LHCN-M2 (cell line): Measurements from ENCODE around the gene GADD45GIP1. TPM values are rescaled to one million over a fixed set of nuclear protein-coding genes. Genes with fewer than 3 reads are reported as not detected.

Experiments
- DNase-seq: peaks from one replicate; pipeline ENCODE4 v3.0.0-alpha.2; 2012; ENCODE audit warnings: low read depth
- polyA plus RNA-seq: library from polyadenylated mRNA; unstranded; fragments of >200 nt; gene quantifications from one replicate; pipeline ENCODE4 v1.2.1, GENCODE V29; 2012; ENCODE audit warnings: missing spikeins
- total RNA-seq: library from RNA; depleted of rRNA; stranded (reverse); fragments of >200 nt; gene quantifications from 2 replicates; pipeline ENCODE4 v1.2.3, GENCODE V29; 2014; rRNA removed

The GADD45GIP1 gene
- 59.3 and 71.9 TPM in 2 replicates for total RNA-seq
- polyA plus RNA-seq = 93.6 TPM

GRCh38 chr19:12956446-12957388, at the start of gene GADD45GIP1:
TSS of gene GADD45GIP1 (minus strand) at chr19:12957223. CDS start at chr19:12957212, 11 bp downstream.
- peak; percentile 78 for DNase-seq

DNA sequence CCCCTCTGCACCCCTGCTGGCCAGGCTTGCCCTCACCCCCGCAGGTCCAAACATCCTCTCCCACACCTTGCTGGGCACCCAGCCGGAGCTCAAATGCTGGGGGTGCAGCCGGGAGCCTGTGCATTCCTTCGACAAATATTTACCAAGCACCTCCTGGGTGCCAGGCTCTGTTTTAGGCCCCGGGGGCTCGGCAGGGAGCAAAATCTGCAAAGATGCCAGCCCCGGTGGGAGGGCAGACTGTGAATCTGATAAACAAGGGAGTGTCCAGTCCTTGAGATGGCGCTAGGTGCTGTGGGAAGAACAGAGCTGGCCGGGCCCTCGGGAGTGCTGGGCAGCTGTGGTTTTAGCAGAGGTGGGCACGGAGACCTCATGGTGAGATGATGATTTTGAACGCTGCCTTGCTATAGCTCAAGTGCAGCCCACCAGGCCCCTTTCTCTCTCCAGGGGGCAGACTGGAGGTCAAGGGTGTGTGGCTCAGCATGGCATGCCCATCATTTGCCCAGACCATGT, 48.9 kb upstream of the GADD45GIP1 start:
- DNase-seq = no peak

DNA sequence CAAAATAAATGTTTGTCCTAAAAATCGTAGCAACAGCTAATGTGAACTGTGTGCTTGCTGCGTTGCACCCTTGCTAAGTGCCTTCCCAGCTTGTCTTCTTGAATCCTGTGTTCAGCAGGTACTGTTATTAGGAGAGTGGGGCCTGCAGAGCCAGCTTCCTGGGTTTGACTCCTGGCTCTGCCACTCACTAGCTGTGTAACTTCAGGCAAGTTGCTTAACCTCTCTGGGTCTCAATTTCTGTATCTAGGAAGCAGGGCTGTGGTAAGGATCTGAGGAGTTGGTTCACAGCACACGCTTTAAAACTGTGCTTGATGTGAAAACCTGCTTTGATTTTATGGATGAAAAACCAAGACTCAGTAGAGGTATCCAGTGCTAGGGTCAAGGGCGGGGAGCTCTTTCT, 48.2 kb upstream of the GADD45GIP1 start:
- DNase-seq = no peak

DNA sequence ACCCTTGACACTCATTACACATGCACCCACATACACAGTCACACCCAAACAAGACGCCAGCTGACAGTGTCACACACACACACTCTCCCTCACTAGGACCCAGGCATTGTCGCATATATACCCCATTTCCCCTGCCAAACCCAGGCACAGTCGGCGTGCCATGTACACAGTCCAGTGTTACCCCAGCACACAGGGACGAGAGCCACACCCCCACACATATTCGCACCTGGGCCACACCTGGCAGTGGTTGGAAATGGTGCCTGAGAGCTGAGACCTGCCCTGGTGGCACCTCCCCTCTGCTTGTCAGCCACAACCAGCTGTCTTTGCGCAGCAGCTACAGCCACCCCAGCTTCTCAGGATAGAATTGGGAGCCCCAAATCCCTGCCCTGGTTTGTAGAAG, 47.2 kb upstream of the GADD45GIP1 start:
- DNase-seq = no peak

- DNase-seq = no peak
Observed at GRCh38 chr19:13003081-13003480, 46.1 kb upstream of the GADD45GIP1 start.

DNA sequence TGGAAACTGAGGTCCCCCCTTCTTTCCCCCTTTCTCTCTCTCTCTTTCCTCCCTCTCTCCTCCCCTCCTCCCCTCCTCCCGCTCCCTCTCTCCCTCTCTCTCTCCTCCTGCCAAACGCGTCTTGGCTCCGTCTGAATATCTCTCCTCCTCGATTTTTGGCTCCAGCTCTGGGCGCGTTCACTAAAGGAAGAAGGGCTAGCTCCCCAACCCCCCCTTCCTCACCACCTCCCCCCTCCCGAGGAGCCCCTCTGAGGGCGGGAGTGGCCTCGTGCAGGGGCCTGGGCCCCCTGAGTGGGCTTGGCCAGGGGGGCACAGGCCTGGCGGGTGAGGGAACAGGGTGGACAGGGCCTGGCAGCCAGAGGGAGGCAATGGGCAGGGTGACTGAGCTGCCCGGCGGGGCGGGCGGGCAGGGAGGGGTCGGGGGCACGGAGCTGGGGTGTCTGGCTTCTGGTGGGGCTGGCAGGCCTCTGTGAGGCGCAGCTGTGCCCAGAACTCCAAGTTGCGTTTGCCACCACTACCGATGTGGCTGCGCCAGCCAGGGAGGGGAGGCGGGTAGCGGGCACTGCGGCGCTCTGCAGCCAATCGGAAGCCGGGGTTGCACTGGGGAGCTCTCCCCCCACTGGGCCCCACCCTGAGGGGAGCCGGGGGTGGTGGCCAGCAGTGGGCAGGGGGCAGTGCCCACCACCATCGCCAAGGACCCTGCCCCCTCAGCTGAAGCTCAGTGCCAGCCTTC, 45.3 kb upstream of the GADD45GIP1 start:
- no peak for DNase-seq

- no peak for DNase-seq
Observed at GRCh38 chr19:13001502-13002165, 44.6 kb upstream of the GADD45GIP1 start.

GRCh38 chr19:13001166-13001501, 44.1 kb upstream of the GADD45GIP1 start:
- no peak for DNase-seq

GRCh38 chr19:12997967-12998940, 41.2 kb upstream of the GADD45GIP1 start:
- no peak for DNase-seq

- DNase-seq = no peak
Observed at GRCh38 chr19:12997179-12997966, 40.4 kb upstream of the GADD45GIP1 start.

DNA sequence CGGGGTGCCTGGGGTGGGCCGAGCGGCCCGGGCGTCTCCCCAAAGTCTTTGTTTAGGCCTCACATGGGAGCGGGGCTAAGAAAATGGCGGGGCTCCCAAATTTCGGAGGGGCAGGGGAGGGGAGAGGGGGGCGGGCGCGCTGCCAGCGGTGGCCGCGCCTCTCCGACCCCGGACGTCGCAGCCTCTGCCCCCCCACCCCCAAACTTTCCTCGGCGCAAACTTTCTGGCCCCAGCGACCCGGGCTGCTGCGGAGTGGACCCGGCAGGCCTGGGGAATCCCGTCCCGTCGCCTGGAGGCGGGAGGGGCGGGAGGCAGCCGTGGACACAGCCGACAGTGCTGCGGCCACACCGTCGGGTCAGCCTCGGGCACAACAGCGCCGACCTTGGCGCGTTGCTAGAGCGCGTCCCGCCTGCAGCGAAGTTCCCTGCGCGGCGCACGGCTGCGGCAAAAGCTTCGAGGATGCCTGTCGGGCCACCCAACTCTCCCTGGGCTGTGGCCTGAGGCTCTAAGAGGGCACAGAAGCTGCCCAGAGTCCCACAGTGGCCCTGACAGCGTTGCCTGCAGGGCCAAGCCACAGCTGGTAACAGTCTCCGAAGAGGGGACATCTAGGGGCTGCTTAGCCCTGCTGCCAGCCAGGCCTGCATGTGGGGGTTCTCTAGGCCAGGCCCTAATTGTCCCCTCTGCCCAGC, 39.5 kb upstream of the GADD45GIP1 start:
- peak; percentile 40 for DNase-seq

- peak; percentile 38 for DNase-seq
Observed at GRCh38 chr19:12995596-12996405, 38.8 kb upstream of the GADD45GIP1 start.

GRCh38 chr19:12994701-12995595, 37.9 kb upstream of the GADD45GIP1 start, which contains the start of gene NFIX:
TSS of gene NFIX (plus strand) at chr19:12995475. CDS start at chr19:12995838, 363 bp downstream.
- DNase-seq = peak; percentile 59

GRCh38 chr19:12993562-12993961, 36.5 kb upstream of the GADD45GIP1 start:
- no peak for DNase-seq

DNA sequence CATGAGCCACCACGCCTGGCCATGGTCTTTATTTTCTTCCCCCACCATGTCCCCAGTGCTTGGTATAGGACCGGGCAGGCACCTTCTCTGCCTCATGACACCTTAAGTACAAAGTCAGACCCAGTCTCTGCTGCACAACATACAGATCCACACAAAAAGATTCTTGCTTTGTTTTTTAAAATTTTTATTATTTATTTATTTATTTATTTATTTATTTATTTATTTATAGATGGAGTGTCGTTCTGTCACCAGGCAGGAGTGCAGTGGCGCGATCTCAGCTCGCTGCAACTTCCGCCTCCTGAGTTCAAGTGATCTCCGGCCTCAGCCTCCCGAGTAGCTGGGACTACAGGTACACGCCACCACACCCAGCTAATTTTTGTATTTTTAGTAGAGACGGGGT, 35.7 kb upstream of the GADD45GIP1 start:
- DNase-seq = no peak

- DNase-seq = no peak
Observed at GRCh38 chr19:12991296-12991695, 34.3 kb upstream of the GADD45GIP1 start.

GRCh38 chr19:12990853-12991252, 33.8 kb upstream of the GADD45GIP1 start:
- no peak for DNase-seq
